SU-DHL-6 (cell line): ENCODE data around the gene SLC25A25.
"Not testable (repeated sequence)": the region's sequence is repeated elsewhere in the genome, so short reads cannot be mapped to it uniquely, and the experiment has no call there.

Experiments
- EZH2phosphoT487 ChIP-seq: fragments of 200-600 bp; sonication (generic), shearing (Covaris generic); conservative IDR thresholded peaks from 2 replicates; pipeline ENCODE4 v1.6.1; 2018; ENCODE audit warnings: mild to moderate bottlenecking, antibody characterized with exemption, low read length, moderate library complexity, mixed read lengths
- TF ChIP-seq, protein P1 (sequence below): fragments of 200-600 bp; sonication (generic); IDR thresholded peaks from one replicate; pipeline ENCODE4 v1.5.1; 2017; ENCODE audit warnings: antibody characterized with exemption, mild to moderate bottlenecking, low read length, moderate library complexity; ENCODE audit not compliant: insufficient read depth, poor library complexity, severe bottlenecking

DNA sequence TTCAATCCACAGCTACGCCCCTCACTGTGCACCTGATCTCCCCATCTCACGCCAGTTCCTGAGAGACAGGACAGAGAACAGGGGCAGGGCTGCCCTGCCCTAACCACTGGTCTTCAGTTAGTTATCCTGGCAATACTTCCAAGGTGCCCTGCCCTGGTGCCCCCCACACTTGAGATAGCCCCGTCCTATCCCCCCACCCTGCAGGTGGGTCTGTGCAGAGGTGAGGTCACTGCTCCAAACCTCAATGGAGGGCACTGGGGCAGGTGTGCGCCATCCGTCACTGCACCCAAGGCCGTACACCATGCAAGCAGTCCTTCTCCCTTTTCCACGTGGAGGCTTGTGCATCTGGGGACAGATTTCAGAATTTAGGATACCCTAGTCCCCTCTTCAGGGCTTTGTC, 62.6 kb downstream of the SLC25A25 start:
- TF ChIP-seq, protein P1, sequence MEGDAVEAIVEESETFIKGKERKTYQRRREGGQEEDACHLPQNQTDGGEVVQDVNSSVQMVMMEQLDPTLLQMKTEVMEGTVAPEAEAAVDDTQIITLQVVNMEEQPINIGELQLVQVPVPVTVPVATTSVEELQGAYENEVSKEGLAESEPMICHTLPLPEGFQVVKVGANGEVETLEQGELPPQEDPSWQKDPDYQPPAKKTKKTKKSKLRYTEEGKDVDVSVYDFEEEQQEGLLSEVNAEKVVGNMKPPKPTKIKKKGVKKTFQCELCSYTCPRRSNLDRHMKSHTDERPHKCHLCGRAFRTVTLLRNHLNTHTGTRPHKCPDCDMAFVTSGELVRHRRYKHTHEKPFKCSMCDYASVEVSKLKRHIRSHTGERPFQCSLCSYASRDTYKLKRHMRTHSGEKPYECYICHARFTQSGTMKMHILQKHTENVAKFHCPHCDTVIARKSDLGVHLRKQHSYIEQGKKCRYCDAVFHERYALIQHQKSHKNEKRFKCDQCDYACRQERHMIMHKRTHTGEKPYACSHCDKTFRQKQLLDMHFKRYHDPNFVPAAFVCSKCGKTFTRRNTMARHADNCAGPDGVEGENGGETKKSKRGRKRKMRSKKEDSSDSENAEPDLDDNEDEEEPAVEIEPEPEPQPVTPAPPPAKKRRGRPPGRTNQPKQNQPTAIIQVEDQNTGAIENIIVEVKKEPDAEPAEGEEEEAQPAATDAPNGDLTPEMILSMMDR: not testable (repeated sequence)
- TF ChIP-seq EZH2phosphoT487: not testable (repeated sequence)
